DMS79 (cell line): ENCODE measurements around the gene MAT1A.
"Not testable (repeated sequence)": the region's sequence is repeated elsewhere in the genome, so short reads cannot be mapped to it uniquely, and the experiment has no call there.

ENCODE experiments used
- DNase-seq: peaks from one replicate; lab custom pipeline; 2025; lab: John Stamatoyannopoulos, UW

MAT1A gene

GRCh38 chr10:80289451-80290287, at the start of gene MAT1A:
Gene MAT1A, minus strand, starts transcription at chr10:80289658. Its CDS starts 235 bp downstream, at chr10:80289423.
- no peak for DNase-seq

DNA sequence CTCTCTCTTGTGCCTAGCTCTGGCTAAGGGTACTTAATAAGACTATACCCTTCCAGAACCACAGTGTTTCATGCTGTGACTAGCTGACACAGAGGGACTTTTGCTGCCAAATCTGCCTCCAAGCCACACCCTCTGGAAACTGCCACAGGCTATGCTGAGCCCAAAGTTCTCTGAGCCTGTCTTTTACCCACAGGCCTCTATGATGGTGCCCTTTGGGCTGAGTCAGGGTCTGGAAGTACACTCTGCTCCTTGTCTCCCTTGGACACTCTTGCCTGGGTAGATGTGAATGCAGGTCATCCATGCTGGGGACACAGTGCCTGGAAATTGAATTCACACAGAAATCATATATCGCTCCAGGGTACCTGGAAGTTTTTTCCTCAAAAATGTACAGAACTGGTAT, 44.5 kb upstream of the MAT1A start:
- no peak for DNase-seq

GRCh38 chr10:80324891-80325364, 35.5 kb upstream of the MAT1A start:
- DNase-seq = no peak

- no peak for DNase-seq
Measured at GRCh38 chr10:80324086-80324485, 34.6 kb upstream of the MAT1A start.

- no peak for DNase-seq
Measured at GRCh38 chr10:80323311-80323710, 33.9 kb upstream of the MAT1A start.

DNA sequence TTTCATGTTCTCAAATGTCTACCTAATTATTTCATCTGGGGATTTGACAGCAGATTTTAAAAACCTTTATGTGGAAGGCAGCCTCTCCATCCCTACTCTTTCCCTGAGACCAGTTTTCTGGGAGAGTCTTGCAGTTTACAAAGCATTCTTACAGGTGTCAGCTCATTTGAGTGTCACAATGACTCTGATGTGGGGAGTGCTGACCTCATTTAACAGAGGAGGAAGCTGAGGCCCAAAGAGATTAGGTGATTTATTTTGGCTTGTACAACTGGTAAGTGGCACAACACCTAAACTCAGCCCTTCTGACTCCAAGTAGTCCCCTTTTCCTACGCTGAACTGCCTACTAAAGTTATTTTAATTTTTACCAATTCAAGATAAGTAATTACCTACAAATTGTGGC, 33.3 kb upstream of the MAT1A start:
- DNase-seq = no peak

GRCh38 chr10:80322158-80322557, 32.7 kb upstream of the MAT1A start:
- no peak for DNase-seq

DNA sequence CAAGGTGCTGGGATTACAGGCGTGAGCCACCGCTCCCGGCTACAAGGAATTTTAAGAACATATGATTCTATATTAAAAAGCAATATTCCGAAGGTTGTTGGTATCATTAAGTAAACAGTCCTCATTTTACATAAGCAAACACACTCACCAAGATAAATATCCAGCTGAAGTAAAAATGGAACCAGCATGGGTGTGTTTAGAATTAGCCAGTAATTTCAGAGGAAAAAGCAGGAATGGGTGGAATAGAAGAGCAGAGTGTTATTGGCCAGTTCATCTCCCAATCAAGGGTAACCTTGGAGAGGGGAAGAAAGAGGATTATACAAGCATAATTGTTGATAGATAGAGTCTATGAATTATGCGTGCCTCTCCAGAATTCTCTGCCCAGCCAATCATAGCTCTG, 31.7 kb upstream of the MAT1A start:
- no peak for DNase-seq

DNA sequence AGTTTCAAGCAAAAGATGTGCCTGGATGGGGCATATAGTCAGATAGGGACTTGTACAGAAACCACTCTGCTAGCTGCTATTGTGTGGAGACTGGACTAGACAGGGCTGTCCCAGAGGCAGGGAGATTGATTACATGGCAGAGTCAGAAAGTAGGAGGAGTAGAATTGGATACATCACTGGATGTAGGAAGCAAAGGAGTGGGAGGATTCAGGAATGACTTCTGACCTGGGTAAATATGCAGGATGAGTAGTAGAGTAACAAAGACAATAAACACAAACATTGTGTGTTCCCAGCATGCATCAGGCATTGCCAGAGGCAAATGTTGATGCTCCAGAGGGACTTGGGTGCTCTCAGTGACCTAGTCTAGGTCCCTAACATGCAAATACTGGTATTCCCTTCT, 30.9 kb upstream of the MAT1A start:
- DNase-seq = no peak

DNA sequence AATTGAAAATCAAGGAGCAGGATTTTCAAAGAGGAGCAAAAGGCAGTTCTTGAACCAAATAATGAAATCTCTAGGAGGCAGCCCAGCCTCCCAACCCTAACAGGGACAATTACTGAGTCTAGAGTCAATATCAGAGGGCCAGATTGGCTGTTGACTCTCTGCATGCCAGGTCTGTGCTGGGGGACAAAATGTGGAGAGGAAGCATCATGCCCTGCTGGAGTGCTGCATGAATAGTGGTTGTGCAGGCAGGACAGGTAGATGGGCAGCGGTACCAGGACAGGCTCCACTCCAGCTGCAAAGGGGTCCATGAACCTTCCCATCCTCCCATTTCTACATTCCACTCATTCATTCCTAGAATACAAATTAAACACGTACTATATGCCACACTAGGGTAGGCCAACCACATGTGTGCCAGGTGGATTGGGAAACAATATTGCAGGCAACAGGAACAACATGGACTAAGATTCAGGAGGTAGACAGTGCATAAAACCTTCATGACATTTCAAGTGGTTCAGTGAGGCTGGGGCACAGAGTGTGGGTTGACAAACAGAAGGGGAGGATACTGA, 30.4 kb upstream of the MAT1A start:
- DNase-seq = no peak

DNA sequence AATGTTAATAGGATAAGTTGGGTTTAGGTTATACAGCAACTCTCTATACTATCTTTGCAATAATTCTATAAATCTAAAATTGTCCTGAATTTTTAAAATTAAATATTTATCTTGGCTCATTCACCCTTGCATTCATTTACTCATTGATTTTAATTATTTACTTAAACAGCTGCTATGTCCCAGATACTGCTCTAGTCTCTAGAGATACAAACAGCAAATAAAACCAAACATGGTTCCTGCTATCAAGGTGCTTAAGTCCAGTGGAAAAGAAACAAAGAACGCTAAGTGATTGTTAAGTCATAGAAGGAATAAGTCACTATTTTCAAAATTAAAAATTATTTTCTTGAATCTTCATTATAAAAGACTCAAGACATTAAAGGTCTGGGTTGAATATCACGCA, 29.9 kb upstream of the MAT1A start:
- no peak for DNase-seq

DNA sequence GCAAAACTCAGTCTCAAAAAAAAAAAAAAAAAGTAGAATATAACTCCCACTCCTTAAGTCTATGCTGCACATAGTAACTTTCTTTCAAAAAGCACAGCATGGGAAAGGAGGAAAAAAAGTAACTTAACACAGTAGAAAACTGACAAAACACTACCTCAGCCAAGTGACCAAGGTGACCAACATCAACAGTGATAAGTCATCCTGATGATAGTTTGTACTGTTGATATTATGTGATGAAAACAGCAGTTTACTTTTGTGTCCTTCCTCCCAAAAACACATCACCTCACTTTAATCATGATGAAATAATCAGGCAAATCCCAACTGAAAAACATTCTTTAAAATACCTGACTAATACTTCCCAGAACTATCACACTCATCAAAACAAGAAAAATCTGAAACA, 29.3 kb upstream of the MAT1A start:
- no peak for DNase-seq

GRCh38 chr10:80315391-80315790, 25.9 kb upstream of the MAT1A start:
- DNase-seq = no peak

- DNase-seq = no peak
Measured at GRCh38 chr10:80313523-80313922, 24.1 kb upstream of the MAT1A start.

- DNase-seq = not testable (repeated sequence)
Measured at GRCh38 chr10:80305989-80306388, 16.5 kb upstream of the MAT1A start.

DNA sequence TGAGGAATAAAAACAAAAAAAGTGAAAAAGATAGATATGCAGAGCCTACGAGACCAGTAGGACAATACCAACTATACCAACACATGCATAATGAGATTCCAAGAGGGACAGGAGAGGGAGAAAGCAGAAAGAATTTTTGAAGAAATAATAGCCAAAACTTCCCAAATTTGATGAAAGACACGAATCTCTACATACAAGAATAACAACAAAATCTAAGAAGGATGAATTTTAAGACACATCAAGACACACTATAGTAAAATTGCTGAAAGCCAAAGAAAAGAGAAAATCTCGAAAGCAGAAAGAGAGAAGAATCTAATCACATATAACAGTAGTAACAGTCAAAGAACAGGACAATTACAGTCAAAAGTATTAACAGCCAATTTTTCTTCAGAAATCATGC, 7.5 kb upstream of the MAT1A start:
- DNase-seq = no peak

DNA sequence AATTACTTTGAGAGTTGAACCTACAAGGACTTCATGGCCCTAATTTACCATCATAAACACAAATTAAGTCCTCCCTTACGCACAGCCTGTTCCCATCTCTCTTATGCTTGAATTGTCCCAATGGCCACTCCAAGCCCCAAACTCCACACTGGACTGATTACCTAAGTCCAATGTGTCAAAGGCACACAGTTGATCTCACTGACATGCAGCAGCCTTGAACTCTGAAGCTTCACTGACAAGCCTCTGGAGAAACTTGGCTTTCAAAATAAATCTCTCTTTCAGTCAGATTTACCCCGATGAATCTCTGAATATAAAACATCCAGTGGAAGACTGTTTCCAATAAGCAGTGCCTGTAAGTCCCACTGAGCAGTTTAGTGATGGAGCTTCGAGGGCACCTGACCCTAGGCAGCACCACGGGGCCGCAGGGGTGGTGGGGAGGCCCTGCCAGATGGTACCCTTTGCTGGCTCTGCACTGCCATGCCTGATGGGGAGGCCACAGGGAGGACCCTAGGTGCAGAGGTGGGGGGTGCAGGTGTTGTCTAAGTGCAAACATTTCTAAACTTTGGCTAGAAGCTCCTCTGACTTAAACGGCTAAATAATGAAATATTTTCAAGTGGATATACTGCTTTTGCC, 3.3 kb upstream of the MAT1A start:
- DNase-seq = no peak

DNA sequence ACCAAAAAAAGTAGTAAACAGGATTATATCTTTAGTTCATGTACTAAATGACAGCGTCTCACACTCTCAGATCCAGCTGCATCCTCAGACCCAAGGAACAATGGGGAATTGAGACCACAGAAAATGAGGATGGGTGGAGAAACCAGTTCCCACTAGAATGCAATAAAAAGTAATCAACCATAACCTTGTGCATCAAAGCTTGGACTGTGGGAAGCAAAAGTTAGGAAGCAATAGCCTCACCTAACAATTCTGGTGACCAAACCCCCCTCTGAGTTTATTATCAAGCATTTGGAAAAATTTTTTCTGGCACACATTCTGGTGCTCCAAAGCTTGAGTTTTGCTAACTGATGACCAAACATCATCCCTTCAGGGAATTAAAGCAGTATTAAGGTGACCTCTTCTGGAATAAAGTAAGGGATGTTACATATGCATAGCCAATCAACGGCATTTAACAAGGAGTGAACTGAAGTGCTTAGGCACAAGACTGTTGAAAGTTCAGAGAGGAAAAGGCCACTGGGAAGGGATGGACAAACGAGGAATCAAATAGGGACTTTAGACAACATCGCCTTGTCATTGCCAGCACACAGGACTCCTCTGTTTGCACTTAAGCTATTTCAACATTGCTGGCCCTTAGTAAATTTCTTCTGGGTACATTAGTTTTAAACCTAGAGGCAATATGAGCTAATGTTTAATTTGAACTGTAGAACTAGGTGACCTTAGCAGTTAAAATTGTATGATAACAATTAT, 1.2 kb upstream of the MAT1A start:
- DNase-seq = no peak

GRCh38 chr10:80288849-80289248, 609 bp downstream of the MAT1A start:
- DNase-seq = no peak

DNA sequence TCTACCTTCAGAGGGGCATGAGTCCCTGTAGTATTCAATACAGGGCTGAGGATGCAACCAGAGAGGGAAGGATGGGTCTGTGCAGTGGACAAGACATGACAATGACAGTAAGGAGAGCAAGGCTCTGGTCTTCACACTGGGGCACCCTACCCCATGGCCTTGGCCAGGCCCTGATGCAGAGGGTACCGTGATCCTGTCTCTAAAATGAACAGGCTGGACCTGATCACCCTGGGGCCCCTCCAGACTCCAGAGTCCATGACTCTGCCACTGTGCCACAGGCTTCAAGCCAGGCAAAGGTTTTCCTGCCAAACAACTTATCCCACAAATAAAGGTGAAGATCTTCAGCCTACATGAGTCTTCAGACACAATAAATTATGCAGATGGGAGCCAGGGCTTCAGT, 4.9 kb downstream of the MAT1A start:
- DNase-seq = no peak

- no peak for DNase-seq
Measured at GRCh38 chr10:80283536-80284199, 5.8 kb downstream of the MAT1A start.

DNA sequence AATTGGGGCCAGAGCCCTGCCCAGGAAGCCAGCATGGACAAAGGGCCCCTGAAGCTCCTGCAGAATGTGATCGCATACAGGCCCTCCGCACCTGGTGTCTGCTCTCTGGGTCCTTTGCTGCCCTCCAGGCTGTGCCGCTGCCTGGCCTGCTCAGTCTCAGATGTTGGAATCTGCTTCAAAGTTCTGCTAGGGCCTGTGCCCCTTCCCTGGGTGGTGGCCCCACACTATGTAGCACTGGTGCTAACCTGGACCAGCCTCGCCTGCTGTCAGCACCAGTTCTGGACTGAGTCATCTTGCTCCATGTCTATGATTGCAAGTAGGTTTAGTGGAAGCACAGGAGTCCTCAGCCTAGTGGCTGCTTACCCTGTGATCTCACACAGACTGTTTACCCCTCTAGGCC, 6.3 kb downstream of the MAT1A start:
- DNase-seq = no peak
